Stimulated activated CD4-positive, alpha-beta T cell treated with anti-CD3 and anti-CD28 coated beads, TNF-alpha, amount 100 ng/mL, for 4 hours (primary cell): ENCODE results near the gene ERCC4.

Source experiments
- DNase-seq, 3 experiments: peaks; one replicate each; pipeline ENCODE4 v3.0.0-alpha.2; 2020; ENCODE audit warnings: low read depth in 3 of 3

ERCC4 gene

GRCh38 chr16:13911306-13911705, 8.6 kb upstream of the ERCC4 start:
- no peak for DNase-seq

DNA sequence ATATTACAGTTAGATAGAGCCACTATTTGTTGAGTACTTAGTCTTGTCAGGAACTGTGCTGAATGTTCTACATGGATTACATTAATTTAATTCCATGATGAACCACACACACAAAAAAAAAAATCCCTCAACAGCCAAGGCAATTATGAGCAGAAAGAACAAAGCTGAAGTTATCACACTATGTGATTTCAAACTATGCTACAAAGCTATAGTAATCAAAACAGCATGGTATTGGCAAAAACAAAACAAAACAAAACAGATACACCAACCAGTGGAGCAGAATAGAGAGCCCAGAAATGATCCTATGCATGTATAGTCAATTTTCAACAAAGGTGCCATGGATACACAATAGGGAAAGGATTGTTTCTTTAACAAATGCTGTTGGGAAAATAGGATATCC, 8.1 kb upstream of the ERCC4 start:
- no peak for DNase-seq

GRCh38 chr16:13912891-13913290, 7.1 kb upstream of the ERCC4 start:
- no peak for DNase-seq

DNA sequence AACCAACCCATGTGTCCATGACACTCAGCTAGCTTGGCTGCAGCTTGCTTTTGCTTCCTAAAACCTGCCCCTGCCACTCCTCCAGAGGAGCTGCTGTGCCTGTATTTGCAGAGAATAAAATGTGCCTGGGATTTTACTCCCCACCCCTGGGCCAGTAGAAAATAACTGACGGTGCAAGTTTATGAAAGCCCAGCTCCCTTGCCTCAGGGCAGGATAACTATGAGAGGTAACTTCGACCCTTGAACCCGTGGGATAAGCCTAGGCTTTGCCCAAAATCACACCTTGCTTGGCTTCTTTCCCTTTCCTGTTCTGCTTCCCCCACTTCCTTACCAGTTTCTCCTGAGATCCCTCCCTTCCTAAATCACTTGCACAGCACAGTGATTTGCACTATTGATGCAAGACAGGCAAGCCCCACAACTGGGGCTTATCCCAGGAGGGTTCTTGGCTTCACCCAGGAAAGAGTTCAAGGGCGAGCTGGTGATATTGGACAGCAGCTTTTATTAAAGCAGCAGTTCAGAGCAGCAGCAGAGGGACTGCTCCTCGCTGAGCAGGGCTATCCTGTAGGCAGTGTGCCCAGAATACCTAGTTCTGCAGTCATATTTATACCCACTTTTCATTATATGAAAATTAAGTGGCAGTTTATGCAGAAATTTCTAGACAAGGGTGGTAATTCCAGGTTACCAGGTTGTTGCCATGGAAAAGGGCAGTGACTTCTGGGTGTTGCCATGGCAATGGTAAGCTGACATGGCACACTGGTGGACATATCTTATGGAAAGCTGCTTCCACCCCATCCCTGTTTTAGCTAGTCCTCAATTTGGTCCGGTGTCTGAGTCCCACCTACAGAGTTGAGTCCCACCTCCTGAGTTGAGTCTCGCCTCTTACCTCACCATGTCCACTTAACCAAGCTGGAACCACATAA, 6.3 kb upstream of the ERCC4 start:
- DNase-seq, result no peak

DNA sequence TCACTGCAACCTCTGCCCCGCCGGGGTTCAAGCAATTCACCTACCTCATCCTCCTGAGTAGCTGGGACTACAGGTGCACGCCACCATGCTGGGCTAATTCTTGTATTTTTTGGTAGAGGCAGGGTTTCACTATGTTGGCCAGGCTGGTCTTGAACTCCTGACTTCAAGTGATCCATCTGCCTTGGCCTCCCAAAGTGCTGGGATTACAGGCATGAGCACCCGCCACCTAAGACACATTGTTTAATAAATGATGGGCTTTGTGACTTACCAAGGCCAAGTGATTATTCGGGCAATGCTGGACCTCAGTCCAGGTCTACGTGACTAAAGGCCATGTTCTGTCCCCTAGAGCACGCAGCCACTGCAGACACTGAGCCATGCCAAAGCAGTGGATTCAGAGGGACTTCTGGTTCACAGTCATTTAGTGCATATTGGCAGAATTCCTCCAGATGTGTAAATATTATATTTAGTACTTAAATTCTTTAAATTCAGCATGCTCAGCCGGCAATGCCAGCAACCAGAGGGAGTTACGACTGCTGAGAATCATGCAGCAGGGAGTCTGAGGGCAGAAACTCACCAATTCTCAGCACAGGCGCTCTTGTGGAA, 4.8 kb upstream of the ERCC4 start:
- DNase-seq, result no peak

GRCh38 chr16:13919330-13919682, 648 bp upstream of the ERCC4 start:
- no peak for DNase-seq

- DNase-seq, result no peak
Measured at GRCh38 chr16:13920510-13920818, 510 bp downstream of the ERCC4 start.

DNA sequence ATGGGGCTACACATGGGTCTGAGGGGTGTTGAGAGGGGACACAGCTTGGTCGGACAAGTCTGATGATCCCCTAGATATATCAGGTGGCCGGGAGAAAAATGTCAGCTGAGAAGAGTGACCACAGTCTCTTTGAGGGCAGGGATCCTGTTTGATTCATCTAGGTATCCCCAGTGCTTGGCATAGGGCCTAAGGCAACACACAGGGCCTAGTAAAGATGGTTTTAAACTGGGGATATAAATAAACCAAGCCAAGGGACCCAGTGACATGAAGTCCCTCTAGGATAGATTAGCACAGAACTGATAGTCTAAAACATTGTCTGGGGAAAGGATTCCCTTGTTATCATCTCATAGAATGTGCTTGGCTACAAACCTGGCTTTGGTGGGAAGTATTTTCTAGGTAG, 1.4 kb downstream of the ERCC4 start:
- DNase-seq, result no peak

GRCh38 chr16:13923703-13924298, 3.8 kb downstream of the ERCC4 start:
- DNase-seq, result no peak

GRCh38 chr16:13926464-13926863, 6.5 kb downstream of the ERCC4 start:
- no peak for DNase-seq

- no peak for DNase-seq
Measured at GRCh38 chr16:13926891-13927290, 6.9 kb downstream of the ERCC4 start.

GRCh38 chr16:13928646-13929045, 8.7 kb downstream of the ERCC4 start:
- DNase-seq, result no peak

GRCh38 chr16:13931845-13932244, 11.9 kb downstream of the ERCC4 start:
- DNase-seq, result no peak

DNA sequence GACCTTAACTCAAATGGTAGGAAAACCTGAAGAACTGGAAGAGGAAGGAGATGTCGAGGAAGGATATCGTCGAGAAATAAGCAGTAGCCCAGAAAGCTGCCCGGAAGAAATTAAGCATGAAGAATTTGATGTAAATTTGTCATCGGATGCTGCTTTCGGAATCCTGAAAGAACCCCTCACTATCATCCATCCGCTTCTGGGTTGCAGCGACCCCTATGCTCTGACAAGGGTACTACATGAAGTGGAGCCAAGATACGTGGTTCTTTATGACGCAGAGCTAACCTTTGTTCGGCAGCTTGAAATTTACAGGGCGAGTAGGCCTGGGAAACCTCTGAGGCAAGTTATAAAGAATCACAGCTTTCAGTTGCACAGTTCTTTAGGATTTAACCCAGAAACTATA, 15.5 kb downstream of the ERCC4 start:
- DNase-seq, result no peak

- DNase-seq, result no peak
Measured at GRCh38 chr16:13936155-13936554, 16.2 kb downstream of the ERCC4 start.

DNA sequence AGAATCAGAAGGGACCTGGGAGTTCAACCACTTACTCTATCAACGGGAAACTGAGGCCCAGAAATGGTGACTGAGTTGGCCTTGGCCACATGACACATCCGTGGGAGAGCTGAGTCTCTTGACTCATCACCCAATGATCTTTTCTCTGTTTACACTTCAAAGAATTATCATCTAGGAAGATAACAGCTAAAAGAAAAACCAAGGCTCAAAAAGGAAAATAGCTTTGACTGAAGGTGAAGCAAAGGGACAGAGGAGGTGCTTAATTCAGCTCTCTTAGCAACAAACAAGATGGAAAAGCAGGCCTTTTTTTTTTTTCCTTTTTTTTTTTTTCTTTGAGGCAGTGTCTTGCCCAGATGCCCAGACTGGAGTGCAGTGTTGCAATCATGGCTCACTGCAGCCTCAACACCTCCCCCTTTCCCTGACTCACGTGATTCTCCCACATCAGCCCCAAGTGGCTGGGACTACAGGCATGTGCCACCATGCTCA, 16.7 kb downstream of the ERCC4 start:
- DNase-seq, result no peak

- DNase-seq, result no peak
Measured at GRCh38 chr16:13937411-13937810, 17.5 kb downstream of the ERCC4 start.

DNA sequence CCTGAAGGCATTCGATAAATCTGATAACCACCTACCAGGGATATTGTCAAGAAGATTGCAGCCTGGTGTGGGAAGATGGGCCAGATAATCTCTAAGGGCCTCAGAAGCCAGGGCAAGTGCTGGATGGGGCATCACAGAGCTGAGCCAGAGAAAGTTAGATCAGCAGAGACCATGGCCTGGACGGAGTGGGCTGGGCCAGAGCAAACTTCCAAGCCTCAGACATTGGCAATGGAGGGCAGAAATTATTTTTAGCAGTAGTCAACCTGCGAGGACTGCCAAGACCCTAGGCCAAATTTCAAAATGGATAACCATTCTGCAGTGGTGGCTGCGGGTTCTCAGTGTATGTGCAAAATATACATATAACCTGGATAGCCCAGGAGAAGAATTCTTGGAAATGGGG, 18.5 kb downstream of the ERCC4 start:
- DNase-seq, result no peak

DNA sequence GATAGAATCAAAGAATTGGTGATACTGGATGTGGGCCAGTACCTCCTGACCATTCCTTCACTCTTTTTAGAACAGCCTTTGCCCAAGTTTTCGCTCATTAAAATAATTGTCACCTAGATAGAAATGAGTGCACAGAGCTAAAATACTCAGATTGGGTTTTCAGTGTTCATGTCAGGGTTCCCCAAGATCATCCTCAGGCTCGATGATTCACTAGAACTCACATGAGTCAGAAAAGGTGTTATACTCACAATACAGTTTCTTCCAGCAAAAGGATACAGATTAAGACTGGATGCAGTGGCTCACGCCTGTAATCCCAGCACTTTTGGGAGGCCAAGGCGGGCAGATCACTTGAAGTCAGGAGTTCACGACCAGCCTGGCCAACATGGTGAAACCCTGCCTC, 19.9 kb downstream of the ERCC4 start:
- no peak for DNase-seq

- no peak for DNase-seq
Measured at GRCh38 chr16:13940397-13940933, 20.5 kb downstream of the ERCC4 start.

- no peak for DNase-seq
Measured at GRCh38 chr16:13944816-13945215, 24.9 kb downstream of the ERCC4 start.

- DNase-seq, result no peak
Measured at GRCh38 chr16:13945744-13946485, 26.0 kb downstream of the ERCC4 start.
